GM12892 (cell line): Measurements from ENCODE around the gene FMN2.

Experiments
- POLR2A ChIP-seq: IDR thresholded peaks from 2 replicates; pipeline ENCODE4 v1.6.1; 2011; ENCODE audit warnings: low read depth, low read length, control low read depth
- POLR2AphosphoS5 ChIP-seq: IDR thresholded peaks from 2 replicates; pipeline ENCODE4 v1.6.1; 2011; ENCODE audit warnings: low read depth, low read length, control low read depth

DNA sequence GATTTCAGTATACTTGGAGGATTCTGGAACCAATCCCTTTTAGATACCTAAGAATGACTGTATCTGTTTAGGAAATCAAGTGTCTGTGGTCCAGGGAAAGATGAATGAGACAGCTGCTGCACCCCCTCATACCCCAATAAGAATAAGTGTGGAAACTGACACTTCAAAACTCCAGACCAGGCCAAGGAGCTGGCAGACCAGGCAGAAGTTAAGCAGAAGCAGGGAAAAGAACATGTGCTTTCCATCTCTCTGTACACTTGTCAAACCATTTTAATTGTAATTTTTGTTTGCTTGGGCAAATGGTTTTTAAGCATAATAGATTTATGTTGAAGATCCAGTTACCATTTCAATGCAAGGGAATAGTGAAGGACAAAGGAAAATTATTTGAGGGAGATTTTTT, 420.1 kb downstream of the FMN2 start:
- TF ChIP-seq POLR2A: no peak
- TF ChIP-seq POLR2AphosphoS5: no peak
